Measurements from ENCODE around the gene PSMD1.
"Not testable (repeated sequence)": the region's sequence is repeated elsewhere in the genome, so short reads cannot be mapped to it uniquely, and the experiment has no call there.

PSMD1 gene

GRCh38 chr2:231161252-231161839 is 104.7 kb downstream of the PSMD1 start:
- DNase-seq = no peak

- no peak for DNase-seq
These were observed 105.2 kb downstream of the PSMD1 start for GRCh38 chr2:231161877-231162329.

- DNase-seq = no peak
These were observed 106.3 kb downstream of the PSMD1 start for GRCh38 chr2:231163011-231163410.

- no peak for DNase-seq
These were observed 106.9 kb downstream of the PSMD1 start for GRCh38 chr2:231163414-231164095.

GRCh38 chr2:231167745-231168459 is 111.2 kb downstream of the PSMD1 start:
- no peak for DNase-seq

- no peak for DNase-seq
These were observed 111.9 kb downstream of the PSMD1 start for GRCh38 chr2:231168460-231169139.

GRCh38 chr2:231169488-231169887 is 112.8 kb downstream of the PSMD1 start:
- no peak for DNase-seq

- no peak for DNase-seq
These were observed 113.4 kb downstream of the PSMD1 start for GRCh38 chr2:231170055-231170454.

GRCh38 chr2:231172025-231172424 is 115.4 kb downstream of the PSMD1 start:
- DNase-seq = no peak

- no peak for DNase-seq
These were observed 117.6 kb downstream of the PSMD1 start for GRCh38 chr2:231174211-231174651.

GRCh38 chr2:231176066-231176465 is 119.4 kb downstream of the PSMD1 start:
- DNase-seq = no peak

- no peak for DNase-seq
These were observed 120.7 kb downstream of the PSMD1 start for GRCh38 chr2:231177156-231178025.

- not testable (repeated sequence) for DNase-seq
These were observed 122.1 kb downstream of the PSMD1 start for GRCh38 chr2:231178805-231179204.

GRCh38 chr2:231181860-231182512 is 125.3 kb downstream of the PSMD1 start:
- no peak for DNase-seq

GRCh38 chr2:231182513-231182899 is 125.8 kb downstream of the PSMD1 start:
- no peak for DNase-seq

GRCh38 chr2:231183851-231184250 is 127.2 kb downstream of the PSMD1 start:
- DNase-seq = no peak

- DNase-seq = no peak
These were observed 127.7 kb downstream of the PSMD1 start for GRCh38 chr2:231184319-231184718.

- DNase-seq = no peak
These were observed 128.5 kb downstream of the PSMD1 start for GRCh38 chr2:231185050-231185725.

- no peak for DNase-seq
These were observed 129.2 kb downstream of the PSMD1 start for GRCh38 chr2:231185886-231186285.

GRCh38 chr2:231186325-231186724 is 129.7 kb downstream of the PSMD1 start:
- DNase-seq = no peak

Measured in CD4-positive, alpha-beta T cell treated with Interleukin-21 for 1 hour (primary cell).